Left hindlimb (tissue), 1 donor: ENCODE results near the gene DENND2D.
A peak's percentile ranks its signal among the peaks of the same experiment; 100 is the strongest.
"Not testable (repeated sequence)": the region's sequence is repeated elsewhere in the genome, so short reads cannot be mapped to it uniquely, and the experiment has no call there.

ENCODE experiments used
- DNase-seq: peaks from one replicate; pipeline ENCODE4 v3.0.0-alpha.2; 2018

Gene DENND2D

DNA sequence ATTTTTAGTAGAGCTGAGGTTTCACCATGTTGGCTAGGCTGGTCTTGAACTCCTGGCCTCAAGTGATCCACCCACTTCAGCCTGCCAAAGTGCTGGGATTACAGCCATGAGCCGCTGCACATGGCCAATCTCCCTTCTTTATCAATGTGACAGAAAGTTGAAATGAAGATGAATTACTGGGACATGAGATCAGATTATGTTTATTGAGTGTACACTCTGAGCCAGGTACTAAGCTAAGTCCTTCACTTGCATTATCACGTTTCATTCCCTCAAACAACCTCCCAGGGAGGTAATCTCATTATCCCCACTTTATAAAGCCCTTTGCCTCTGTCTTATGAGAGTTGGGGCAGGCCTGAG, 20.8 kb upstream of the DENND2D start:
- no peak for DNase-seq

DNA sequence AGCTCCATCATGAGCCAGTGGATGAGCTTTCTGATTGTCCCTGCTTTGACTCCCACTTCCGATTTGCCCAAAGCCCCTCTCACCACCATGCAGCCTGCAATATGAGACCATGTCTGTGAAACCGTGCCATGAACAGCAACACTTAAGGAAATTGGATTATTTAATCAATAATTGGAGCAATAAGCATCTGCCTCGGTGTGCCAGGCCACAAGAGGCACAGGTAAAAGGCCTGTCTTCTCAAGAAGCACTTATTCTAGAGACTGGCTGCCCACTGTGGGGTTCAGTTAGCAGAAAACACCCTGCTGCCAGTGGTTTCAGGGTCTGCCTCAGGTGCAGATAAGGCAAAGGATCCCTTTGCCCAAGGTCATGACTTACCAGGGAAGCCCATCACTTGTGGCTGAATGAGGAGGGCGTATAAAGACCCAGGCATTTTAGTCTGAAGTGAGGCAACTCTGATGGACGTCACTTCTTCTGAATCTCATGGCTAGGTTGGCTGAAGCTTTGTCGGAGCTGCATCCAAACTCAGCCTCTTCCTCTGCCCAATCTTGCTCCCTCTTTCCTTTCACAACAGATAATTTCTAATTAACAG, 19.9 kb upstream of the DENND2D start:
- no peak for DNase-seq

DNA sequence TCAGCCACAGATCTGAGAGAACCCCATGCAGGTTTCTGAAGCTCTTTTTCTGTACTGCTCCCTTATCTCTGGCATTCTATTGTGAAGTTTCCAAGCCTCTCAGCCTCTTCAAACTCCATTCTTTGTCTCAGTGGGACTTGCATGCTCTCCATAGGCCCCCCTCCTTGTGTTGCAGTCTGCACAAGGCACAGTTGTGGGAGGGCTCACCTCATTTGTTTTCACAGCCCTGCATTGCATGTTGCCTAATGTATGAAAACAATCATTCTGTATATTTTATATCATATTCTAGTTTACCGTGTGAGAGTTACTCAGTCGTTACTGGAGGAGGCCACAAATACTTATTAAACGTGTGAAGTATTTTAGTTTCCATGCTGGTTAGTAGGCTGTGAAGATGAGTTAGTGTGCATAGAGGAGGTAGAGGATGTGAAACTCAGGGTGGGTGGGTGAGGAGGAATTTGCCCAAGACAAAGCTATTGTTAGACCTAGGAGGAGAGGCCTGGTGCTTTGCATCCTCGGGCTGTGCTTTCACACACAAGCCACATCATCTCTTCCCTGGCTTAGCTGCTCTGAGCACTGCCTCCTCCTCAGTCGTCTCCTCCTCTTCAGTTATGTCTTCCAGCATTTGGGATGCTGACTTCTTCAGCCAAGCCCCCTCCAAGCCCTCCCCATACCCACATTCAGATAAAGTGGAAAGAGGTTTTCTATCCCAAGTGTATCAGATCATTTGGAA, 19.3 kb upstream of the DENND2D start:
- DNase-seq = no peak

DNA sequence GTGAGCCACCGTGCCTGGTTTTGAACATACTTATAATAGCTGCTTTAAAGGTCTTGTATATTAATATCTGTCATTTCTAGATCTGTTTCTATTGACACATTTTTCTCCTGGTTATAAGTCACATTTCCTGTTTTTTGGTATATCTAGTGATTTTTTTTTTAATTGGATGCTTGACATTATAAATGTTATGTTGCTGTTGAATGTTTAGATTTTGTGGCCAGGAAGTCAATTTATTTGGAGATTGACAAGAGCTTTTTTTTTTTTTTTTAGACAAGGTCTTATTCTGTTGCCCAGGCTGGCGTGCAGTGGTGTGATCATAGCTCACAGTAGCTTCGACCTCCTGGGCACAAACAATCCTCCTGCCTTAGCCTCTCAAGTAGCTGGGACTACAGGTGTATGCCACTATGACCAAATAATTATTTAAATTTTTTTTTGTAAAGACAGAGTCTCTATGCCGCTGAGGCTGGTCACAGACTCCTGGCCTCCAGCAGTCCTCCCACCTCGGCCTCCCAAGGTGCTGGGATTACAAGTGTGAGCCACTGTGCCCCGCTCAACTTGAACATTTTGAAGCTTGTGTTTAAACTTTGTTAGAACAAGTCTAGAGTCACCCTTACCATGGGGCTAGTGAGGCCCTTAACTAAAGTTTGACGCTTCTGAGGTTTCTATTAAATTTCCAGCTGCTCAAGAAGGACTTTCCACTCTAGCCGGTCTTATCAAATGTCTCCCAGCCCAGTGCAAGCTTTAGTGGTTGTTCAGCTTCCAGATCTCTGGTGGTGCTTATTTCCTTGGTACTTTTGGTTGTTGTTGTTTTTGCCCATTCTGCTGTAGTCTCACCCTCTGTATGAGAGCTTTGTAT, 18.5 kb upstream of the DENND2D start:
- DNase-seq = no peak

DNA sequence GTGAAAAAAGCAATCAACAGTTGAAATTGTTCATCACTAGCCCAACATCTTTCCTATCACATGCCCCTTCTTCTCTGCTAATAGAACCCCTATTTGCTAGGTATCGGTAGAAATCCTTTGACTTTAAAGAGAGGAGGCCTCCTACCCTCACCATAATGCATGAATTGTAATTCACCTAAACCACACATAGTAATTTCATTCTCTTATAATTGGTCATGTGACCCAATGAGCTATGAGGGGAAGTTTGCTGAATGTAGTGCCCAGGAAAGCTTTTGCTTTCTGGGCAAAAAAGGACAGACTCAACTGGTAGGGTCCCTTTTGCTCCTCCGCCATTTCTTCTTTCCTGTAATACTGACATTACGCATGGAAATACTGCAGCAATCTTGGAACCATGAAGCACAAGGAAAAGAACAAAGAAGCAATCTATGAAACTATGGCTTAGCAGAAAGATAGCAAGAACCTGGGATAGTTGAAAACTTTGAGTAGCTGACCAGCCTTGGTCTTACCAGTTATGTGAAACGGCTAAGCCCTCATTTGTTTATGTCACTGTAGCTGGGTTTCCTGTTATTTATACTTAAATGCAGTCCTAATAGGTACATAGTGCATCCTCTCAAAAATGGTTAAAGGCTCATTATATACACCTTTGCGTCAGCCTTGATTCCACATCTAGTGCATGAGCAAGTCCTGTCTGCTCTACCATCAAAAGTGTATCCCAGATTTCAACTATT, 16.9 kb upstream of the DENND2D start:
- DNase-seq = no peak

DNA sequence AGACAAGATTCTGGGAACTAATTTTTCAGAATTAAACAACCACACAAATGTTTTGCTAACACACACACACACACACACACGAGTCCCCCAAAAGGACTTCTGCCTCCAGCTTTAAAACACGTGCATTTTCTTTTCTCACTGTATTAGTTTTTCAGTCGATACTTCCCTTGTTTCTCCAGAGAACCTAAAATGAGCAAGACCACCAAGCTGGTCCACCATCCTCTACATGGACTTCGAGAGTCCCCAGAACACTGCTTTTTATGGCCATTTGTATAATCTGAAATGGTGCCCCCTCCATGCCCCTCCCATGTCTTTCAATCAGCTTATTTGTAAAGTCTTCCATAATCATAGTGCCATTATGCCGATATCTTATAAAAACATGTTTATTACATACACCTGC, 16.3 kb upstream of the DENND2D start:
- no peak for DNase-seq

DNA sequence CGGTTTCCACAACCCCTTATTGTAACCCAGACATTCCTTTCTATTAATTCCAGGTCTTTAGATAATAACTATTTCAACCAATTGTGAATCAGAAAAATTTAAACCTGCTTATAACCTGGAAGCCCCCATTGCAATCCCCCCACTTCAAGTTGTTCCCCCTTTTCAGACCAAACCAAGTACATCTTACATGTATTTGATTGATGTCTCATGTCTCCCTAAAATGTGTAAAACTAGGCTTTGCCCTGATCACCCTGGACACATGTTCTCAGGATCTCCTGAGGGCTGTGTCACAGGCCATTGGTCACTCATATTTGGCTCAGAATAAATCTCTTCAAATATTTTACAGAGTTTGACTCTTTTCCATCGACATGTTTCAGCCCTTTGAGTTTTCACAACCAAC, 14.8 kb upstream of the DENND2D start:
- DNase-seq = not testable (repeated sequence)

DNA sequence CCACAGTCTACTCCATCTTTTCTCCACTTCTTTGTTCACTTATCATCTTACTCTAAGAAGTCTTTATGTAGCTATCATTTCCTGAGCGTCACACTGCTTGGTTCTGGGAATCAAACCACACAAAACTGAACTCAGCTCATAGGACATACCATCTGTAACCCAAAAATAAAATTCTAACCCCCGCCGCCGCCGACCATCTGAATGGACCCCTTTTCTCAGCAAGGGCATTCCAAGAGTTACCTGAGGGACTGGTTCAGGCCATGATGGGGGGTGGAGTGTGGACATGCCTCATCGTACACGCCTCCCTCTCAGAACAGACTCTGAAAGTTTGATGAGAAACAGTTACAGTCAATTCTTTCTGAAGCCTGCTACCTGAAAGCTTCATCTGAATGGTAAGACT, 14.4 kb upstream of the DENND2D start:
- no peak for DNase-seq

DNA sequence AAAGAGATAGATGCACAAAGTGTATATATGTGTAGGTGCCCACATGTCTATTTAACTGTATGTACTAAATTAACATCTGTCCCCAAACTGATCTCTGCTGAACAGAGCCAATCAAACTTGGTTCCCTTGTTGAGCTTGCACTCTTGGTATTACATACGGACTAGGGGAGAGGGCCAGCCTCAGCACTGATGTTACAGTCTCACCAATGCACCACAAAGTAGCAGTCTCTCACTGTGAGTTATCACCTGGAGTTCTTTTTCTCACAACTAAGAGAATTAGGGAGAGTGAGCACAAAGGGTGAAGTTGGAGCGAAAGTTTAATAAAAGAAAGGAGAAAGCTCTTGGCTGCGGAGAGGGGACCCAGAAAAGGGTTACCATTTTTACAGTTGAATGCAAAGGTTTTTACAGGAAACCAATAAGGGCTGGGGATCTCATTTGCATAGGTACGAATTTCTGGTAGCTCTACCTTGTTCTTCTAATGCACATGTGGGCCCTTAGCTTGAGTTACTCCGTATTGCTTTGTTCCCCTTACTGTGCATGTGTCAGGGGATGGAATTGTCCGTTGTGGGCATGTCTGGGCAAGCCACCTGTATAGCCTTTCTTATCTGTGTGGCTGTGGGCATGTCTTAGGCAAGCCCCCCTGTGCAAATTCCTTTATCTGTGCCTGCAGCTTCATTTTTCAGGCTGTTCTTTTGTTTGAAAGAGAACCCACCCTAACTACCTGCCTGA, 13.8 kb upstream of the DENND2D start:
- no peak for DNase-seq

DNA sequence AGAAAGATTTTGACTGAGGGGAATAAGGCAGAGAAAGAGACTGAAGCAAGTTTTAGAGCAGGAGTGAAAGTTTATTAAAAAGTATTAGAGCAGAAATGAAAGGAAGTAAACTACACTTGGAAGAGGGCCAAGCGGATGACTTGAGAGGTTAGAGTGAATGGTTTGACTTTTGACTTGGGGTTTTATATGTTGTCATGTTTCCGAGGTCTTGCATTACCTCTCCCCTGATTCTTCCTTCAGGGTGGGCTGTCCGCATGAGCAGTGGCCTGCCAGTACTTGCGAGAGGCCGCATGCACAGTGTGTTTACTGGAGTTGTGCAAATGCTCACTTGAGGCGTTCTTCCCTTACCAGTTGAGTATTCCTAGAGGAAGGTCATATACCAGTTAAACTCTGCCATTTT, 13.0 kb upstream of the DENND2D start:
- no peak for DNase-seq

DNA sequence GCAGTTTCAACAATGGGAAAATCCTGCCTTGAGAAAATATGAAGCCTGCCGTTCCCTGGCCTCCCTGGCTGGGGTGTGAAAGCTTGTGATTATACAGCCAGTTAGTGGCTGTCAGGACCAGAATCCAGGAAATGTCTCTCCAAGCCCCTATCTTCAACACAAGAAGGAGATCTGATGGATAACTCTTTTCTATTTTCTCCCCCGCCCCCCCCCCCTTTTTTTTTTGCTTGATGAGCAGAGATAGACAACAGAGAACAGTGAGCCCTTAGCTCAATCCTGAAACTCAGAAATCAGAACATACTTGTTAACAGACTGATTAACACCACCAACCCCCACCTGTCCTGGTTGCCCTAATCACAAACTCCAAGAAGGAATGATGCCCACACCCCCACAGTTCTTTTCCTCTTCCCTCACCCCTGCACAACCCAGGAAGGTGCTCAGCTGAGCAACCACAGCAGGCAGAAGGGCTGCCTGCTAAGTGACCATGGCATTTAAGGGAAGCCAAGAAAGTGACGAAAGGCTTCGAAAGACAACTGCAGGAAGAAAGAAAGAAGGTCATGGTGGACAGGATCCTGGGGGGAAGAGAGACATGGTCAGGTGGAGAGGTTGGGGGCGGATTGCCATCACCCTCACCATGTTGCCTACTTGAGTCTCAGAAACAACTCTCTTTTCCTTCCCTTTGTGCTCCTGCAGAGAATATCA, 12.3 kb upstream of the DENND2D start:
- no peak for DNase-seq

DNA sequence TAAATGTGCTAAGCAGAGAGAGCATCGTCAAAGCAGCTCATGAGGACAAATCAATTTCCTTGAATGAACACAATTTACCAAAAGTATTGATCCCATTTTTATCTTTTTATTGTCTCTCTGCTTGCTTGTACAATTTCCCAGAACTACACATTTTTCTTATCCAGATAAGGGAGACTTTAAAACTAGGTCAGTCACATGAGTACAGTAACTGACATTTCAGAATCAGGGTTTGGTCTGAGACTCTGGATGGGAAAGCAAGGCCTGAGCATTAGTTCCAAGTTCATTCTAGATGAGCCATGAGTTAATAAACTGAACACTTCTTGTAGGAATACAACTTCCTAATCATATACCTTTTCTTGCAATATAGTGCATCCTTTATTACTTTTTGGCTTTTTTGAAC, 11.5 kb upstream of the DENND2D start:
- DNase-seq = no peak

DNA sequence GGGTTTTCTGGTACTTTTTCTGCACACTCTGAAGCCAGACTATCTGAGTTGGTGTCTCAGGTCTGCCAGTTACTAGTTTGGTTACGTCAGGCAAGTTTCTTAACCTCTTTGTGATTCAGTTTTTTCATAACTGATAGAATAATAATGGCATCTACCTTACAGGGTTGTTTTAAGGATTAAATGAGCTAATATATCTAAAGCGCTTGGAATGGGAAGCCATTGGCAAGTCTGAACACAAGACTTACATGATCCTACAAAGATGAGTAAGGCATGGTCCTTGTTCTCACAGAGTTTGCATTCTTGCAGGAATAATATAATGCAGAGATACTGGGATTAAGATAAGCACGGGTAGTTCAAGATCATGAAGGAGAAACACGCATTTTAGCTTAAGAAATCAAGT, 9.2 kb upstream of the DENND2D start:
- no peak for DNase-seq

DNA sequence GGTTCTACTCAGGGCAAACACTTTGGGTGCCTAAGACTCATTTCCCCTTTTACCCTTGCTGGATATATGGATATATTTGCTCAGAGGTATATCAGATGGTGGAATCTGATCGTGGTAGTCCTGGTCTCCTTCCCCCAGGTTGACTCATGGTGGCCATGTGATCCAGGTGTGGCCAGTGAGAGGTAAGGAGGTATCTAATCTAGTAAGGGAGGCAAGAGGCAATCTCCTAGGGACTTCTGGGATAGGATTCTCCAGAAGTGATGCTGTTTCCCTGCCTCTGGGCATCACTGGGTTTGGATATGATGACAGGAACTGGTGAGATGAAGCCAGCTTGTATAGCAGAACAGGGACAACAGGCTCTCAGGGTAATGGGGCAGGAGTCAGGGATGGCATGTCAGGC, 8.5 kb upstream of the DENND2D start:
- no peak for DNase-seq

DNA sequence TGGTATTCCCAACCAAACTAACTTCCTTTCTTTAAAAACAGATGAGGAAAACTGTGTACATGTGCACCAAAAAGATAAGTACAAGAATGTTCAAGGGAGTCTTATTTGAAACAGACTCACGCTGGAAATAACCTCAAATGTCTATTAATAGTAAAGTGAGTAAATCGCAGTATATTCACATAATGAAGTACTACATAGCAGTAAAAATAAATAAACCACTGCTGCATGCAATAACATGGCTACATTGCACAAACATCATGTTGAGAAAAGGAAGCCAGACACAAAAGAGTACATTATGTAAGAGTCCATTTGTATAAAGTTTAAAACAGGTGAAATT, 5.2 kb upstream of the DENND2D start:
- no peak for DNase-seq

DNA sequence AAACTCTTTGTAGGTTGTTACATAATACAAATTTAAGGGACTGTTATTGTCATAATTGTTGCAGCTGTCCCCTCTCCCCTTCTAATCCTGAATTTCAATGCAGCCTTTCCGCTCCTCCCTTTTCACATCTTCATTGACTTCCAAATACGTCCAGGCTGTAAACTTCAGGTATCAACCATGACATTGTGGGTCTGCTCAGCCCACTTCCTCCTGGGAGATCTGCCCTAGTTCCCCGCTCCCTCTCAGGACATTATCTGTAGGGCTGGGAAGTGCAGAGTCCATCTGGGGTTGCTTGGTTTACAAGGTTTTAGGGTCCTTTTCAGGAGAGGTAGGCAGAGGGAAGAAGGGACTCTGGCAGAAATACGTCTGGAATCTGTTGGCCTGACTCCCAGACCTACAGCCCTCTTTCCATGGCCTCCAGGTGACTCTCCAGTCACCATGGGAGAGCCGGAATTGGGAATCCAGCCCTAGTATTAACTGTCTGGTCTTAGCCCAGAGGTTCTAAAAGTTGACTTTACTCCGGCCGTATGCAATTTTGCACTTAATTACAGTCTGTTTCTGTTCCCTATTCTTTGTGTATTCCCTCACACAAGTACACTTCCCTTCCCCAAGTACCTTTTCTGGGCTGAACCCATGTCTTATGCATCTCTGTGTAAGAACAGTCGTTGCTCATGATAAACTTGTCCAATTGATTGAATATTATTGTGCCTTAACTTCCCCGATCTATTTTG, 4.7 kb upstream of the DENND2D start:
- no peak for DNase-seq

DNA sequence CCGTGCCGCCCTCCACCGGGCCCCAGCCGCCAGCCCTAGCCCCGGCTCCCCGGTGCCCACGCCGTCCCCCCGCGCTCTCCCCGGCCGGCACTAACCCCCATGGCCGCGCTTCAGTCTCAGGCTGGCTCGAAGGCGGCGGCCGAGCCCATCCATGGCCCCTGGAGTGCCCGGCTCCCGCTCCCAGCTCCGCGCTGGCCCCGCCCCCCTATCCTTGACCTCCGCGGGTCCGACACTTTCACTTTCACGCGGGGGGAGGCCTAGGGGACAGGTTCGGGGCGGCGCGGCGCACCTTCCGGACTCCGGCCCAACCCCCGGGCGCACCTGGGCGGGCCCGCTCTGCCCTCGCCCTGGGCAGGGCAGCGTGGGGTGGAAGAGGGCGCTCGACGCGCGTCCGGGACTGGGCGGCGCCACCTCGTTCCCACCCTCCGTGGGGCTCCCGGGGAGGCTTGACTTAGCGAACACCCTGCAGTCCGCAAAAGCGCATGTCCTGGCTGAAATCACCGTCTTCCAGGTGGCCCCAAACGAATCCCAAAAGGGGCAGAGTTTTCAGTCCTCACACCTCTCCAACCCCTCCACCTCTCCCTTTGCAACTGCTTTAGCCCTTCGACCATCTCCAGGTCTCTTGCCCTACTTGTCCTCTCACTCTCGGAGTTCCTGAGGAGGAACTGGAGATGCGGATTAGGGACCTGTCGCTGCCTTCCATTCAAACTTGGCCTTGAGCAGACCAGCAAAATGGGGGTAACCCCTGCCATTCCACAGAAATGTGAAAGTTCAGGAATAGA, 3.9 kb upstream of the DENND2D start:
- no peak for DNase-seq

DNA sequence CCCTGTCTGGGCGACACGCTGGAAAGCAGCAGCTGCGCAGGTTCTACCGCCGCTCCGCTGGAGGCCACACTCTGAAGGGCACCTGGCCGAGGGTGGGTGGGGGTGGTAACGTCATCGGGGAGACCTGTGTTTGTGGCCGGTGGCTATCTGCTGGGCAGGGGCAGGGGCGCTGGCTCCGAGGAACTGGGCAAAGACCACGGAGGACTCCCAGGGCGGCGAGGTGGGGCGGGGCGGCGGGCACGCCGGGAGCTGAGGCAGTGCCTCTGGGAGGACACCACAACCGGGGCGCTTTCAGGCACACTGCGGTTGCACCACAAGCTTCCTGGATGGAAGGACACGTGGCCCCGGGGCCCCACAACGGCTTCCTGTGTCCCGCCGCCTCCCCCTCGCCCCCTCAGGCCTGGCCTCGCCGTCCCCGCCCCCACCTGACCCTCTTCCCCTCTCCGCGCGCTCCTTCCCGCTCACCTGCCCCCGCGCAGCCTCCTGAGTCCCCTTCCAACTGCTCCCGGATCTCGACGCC, 3.3 kb upstream of the DENND2D start:
- peak; percentile 58 for DNase-seq

DNA sequence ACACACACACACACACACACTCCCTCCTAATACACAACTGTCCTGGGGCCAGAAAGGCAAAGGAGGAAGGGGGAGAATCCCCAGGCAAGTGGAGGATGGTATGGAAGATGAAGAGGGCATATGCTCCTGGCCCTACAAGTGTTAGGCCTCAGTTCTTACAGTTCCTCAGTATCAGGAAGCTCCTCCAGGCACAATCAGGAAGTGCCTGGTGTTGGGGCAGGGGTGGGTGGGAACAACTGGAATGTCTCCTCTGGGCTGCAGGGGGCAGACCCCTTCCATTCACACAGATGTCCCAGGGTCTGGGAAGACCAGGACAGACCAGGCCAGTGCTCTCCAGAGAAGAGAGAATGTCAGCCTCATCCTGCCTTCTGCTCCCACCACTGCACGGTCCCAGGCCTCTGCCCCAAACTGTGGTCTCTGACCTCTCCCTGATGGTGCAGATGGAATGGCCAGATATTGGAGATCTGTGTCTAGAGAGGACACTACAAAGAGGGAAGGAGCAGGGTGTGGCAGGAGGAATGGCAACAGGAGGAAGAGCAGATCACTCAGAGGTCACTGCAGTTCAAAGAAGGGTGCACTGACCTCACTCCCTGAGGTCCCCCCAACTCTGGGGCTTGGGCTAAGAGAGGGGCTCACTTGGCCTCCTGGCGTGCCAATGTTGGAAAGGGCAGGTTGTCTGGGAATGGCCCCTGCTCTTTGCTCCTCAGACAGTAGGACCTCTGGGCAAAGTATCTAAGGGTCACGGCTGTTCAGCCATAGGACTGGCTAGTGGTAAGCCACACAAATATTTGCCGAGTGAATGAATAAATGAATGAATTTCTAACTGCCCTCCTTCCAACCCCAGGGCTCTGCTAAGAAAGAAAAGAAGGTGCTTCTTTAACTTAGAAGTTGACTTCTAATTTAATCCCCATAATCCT, 2.5 kb upstream of the DENND2D start:
- no peak for DNase-seq
